GM19043 (cell line): ENCODE measurements around the gene TNS3.
"Not testable (repeated sequence)": the region's sequence is repeated elsewhere in the genome, so short reads cannot be mapped to it uniquely, and the experiment has no call there.

Experiments
- ATAC-seq: cut with Tn5 transposase; IDR thresholded peaks from one replicate; pipeline ENCODE4 v1.9.1; 2021; ENCODE audit warnings: low read depth; ENCODE audit not compliant: unreplicated experiment

TNS3 gene

DNA sequence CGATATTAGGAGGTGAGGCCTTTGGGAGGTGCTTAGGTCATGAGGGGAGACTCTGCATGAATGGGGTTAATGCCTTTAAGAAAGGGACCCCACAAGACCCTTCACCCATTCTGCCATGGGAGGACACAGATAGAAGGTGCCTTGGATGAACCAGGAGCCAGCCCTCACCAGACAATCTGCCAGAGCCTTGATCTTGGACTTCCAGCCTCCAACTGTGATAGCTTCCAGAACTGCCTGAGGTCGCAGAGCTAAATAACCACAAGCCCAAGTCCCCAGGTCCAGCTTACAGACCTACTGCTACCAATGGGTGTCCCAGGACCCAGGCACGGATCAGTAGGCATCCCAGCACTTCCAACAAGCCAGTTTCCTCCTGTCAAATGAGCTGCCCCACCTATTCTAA is 37.5 kb downstream of the TNS3 start:
- ATAC-seq, result no peak

DNA sequence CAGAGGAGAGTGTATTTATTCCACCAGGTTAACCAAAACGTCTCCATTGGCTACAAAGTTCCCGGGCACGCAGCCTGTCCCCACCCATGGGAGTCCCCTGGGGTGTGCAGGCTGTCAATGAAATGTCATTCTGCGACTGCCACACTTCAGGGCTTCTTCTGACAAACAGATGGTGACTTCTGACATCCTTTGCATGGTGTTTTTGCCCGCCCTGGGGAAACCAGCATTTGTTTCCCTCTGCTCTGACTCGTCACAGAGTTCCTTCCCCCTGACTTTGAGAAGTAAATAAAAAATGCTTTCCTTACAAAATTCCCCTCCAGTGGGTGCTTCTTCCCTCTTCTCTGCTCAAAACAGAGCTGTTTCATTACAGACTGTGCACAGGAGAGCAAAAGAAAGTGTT is 38.2 kb downstream of the TNS3 start:
- no peak for ATAC-seq

DNA sequence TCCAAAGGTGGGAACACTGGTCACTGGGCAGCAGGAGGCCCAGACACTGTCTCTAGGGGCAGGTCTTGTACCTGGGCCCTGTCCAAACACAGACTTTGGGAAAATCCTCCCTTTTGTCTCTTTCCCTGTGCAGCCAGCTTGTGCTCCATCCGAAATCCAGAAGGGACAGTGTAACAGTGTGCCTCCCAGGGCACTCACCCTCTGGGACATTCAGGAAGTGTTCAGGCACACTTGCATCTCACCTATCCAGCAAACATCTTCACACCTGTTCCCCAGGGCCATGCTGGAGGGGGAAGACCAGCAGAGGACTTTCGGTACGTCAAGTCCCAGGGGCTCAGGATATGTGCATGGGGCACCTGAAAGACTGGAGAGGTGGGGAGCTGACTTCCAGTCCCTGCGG is 38.9 kb downstream of the TNS3 start:
- ATAC-seq, result no peak

DNA sequence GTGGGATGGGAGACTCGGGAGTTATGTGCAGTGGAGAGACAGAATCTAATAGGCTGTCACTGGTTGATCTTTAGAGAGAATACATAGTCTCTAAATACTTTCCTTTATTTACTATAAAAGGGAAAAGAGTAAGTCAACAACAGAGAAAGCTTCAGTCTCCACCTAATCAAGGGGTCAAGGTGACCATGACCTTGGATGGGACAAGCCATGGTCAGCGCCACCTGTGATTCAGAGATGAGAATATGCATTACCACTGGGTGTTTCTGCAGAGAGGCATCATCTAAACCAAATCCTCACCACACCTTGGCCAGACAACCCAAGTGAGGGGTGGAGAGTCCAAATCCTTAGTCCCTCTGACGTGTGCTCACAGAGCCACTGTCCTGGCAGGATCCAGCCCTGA is 39.9 kb downstream of the TNS3 start:
- ATAC-seq, result no peak

DNA sequence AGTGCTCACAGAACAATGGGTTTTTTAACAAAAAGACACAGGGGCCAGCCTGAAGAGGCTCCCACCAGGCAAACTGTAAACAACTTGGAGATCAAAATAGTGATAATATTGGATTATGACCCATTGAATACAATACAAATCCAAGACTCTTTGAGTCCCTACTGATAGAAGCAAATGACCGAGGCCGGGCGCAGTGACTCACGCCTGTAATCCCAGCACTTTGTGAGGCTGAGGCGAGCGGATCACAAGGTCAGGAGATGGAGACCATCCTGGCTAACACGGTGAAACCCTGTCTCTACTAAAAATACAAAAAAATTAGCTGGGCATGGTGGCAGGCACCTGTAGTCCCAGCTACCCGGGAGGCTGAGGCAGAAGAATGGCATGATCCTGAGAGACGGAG is 40.4 kb downstream of the TNS3 start:
- ATAC-seq, result not testable (repeated sequence)

DNA sequence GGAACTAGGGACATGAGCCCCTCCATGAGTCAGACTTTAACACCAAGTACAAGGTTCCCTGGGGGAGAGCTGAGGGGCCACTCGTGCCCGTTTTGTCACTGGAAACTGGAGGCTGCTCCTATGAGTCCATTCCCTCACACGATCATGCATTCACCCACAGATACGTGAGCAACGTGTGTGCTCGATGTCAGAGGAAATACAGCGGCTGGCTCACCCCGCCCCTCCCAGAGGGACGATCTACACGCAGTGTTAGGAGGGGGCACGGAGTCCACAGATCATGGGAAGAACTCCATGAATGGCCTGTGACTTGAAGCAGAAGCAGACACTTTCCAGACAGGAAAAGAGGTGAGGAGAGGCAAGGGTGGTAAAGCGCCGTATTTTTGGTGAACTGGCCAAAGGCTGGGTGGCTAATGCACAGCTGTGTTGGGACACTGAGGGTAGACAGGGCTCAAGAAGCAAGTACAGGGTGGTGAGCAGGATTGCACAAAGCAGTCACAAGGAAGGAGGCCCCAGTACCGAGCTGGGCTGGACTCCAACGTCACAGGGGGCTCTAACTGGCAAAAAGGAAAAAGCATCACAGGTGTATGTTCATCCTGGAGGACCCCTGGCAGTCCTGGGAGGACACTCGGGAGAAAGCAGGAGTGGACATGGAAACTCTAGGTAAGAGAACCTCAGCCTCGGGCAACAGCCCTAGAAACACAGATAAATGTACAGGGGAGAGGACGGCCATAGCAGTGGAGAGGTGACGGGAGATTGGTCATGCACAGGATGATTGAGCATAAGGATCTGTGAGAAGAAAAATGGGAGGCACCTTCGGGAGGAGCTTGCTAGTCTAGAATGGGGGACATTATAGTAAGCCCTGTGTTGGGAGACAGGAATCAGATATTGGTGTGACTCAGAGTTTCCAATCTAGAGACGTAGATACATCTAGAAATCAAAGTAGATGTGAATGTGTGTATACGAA is 41.2 kb downstream of the TNS3 start:
- no peak for ATAC-seq

DNA sequence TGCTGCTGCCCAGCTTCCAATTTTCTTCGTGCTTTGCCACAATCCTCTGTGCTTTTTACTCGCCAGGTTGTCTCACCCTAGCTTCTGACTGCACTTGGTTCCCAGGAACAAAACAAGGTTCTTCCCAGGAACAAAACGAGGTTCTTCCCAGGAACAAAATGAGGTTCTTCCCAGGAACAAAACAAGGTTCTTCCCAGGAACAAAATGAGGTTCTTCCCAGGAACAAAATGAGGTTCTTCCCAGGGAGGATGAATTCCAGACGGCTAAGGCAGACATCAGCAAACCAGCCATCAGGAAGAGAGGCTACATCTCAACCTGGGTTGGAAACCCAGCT is 41.9 kb downstream of the TNS3 start:
- ATAC-seq, result no peak

DNA sequence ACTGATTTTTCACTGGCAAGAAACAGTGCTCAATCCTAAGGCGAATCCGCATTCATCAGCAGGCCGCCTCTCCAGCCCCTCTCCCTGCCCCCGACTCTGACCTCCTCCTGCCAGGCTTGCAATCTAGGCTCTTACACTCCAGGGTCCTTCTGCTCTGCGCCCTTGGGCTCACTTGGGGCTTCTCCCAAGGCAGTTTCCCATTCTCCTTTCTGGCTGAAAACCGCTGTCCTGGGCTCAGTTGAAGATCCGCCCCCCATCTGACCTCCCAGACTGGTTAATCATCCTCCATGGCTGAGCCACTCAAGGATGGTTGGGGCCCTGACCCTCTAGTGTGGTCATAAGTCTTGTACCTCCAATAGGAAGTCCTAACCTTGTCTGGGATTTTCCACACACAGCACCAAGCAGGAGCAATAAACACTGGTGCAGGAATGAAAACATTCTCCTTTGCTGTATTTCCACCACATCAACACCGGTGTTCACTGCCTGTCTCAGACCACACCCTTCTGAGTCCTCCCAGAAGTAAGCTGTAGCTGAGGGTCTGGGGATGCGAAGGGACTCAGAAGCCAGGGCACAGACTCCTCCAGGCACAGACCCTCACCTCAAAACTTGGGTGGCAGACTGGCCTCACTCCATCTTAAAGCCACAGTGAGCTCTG is 42.4 kb downstream of the TNS3 start:
- ATAC-seq, result no peak

DNA sequence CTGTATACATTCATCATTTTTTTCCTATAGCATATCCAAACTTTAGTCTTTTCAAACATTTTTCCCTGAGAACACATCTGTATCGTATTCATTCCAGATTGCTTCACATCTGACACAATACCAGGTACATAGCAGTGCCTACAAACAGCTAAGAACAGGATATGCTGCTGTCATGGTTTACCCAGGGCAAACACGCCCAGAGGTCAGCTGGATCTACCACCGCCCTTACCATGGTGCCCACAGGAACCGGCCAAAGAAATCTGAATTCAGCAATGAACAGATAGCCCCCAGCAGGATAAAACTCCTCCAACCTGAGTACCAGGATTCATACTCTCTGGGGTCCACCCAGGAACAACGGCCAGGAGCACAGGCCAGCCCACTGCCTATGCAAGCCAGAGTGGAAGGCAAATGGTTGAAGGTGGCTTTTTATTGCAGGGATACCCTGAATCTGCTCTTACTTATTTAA is 43.0 kb downstream of the TNS3 start:
- ATAC-seq, result no peak

DNA sequence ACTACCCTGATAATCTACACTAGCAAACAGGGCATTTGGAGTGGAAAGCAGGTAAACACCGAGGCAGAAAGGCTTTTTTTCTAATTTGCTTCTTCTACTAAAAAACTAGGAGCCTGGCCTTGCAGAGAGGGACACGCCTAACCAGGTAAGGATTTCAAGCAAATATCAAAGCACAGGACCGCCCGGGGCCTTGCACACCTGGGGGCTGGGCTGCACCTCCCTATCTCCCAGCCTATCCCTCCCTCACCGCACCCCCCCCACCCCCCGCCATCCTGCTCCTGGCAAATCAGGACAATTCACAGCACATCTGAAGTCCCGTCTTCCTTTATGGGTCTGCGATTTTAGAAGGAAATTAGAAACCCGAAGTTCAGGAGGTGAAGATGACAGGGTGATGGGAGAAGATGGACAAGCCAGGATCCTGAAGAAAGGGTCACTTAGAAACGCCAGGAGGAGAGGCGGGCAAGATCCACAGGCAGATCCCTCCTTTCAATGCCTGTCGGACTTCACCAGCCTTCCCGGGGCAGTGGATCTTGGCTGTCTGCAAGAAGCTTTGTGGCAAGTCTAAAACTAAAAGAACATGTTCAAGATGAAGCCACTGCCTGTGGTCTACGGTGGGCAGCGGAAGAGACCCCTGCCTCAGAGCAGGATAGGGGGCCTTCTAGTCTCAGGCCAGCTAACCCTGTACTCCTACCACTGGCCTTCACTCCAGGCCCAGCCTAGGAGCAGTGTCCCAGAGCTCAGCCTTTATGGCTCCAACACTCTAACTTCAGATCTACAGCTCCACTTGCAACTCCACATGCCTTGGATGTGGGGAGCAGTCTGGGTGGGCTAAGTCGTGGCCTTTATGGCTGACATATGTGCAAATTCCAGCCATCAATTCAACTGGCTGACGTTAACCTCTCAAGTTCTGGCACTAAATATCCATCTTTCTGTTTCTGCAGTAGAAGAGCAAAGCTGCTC is 43.9 kb downstream of the TNS3 start:
- ATAC-seq, result no peak

DNA sequence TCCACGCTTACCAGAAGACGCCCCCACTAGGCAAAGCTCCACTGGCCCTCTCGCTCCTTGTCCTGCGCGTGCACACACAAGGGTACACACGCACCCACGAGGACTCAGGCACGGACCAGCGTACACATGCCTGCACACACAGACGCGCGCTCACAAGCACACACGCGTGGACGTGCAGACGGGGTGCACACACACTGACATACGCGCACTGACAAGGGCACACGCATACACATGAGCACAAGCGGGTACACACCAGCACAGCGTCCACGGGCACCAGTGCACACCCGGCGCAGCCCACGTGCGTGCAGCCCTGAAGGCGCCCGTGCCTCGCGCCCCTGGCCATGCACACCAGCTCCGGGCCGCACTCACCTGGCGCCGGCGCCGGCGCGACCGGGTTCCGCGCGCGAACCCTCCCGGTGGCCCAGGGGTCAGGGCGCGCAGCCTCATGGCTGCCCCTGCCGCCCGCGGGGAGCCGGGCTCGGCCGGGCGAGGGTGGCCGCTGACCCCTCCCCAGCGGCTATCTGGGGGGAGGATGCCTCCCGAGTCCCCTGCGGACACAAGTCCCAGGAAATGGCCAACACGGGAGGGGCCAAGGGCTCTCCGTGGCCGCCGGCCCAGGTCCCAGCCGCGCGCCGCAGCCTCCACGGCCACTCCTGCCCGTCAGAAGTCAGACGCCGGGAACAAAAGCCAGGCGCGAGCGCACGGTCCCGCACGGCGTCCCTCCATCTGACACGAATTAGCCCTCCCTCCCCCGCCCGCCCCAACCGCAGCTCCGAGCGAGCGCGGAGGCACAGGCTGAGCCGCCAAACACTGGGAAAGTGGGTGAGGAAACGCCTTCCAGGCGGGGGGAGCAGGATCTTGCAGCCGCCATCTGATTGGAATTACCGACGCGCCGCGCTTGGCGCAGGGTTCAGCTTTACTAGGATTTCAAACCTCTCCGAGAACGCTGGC is 45.0 kb downstream of the TNS3 start:
- ATAC-seq, result no peak

DNA sequence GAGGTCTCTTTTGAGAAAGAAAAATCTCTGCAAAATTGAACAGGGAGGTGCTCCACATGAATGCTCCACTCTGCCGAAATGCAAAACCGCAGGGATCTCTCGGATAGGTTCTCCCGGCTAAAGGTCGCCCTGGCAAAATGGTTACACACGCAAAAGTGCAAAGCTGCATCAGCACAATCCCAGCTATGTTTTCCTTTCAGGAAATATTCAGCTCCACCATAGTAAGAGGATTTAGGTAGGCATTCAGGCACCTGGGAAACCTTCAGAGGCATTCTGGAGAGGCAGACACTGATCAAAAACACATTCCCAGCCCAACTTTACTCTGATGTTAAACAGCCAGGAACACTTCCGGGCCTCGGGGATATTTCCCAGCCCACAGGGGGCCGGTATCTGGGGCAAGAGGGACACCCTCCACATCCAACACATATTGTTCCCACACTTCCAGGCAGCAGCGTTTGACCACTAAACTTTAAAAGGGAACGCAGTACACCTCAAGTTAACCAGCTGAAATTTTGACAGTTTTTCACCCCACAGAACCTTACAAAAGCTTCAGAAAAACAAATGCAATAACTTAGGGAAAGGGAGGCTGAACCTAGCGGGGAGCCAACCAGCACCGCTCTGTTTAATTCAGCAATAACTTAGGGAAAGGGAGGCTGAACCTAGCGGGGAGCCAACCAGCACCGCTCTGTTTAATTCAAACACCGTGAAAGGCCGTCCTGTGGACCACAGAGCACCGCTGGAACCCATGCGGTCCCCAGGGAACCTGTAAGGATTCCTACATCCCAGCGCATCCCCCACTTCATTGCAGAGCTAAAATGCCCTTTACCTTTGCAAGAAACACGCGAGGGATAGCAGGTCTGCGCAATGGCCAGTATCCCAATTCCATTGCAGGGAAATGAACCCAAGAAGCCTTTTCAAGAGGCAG is 45.9 kb downstream of the TNS3 start:
- ATAC-seq, result no peak

DNA sequence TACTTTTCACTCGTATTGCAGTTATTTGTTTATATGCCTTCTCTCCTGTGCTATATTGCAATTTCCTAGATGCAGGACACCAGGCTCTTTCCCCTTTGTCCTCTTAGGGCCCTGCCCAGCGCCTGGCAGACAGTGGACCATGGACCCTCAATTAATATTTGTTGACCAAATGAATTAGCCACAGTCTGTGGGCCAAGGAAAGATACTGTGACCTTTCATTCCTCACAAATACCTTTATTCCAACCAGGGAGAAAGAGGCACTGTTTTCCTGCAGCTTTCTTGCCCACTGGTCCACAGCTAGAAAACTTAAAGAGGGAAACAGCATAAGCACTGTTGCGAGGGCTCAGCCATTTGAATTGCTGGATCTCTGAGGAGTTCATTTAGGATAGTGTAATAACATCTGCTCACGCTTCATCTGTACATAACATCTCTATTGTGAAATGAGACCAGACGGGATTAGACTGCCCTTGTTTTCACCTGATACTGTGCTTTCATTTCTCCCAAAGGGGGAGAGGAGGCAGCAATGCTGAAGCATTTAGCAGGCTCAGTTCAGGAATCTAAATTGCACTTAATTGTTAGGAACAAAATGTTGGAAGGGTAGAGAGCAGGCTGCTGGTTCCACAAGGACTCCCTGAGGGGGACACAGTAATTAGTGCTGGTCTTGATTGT is 46.7 kb downstream of the TNS3 start:
- no peak for ATAC-seq

DNA sequence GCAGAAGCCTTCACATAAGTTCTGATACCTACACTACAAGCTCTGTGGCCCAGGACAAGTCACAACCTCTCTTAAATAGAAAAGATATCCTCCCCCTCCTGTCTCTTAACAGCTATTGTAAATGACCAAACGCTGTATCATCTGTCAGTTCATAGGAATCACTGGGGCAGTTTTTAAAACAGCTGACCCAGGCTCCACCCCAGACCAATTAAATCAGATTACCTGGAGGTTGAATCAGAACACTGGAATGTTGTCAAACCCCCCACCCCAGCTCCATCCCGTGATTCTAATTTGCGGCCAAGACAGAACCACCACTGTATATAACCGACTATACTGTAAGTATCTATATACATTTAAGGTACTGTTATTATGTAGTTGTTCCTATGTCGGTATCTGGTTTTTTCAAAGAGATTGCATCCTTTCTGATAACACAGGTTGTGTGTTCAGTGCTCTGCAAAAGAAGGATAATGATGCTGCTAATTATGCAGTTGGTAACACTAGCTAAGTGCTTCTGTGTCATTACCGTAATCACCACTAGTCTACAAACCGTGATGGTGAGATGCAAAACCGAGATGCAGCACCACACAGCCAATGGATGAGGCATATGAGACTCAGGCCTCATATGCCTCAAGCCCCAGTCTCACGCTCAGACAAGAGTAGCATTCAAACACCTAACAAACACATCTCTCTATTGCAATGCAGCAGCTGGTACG is 47.4 kb downstream of the TNS3 start:
- no peak for ATAC-seq

DNA sequence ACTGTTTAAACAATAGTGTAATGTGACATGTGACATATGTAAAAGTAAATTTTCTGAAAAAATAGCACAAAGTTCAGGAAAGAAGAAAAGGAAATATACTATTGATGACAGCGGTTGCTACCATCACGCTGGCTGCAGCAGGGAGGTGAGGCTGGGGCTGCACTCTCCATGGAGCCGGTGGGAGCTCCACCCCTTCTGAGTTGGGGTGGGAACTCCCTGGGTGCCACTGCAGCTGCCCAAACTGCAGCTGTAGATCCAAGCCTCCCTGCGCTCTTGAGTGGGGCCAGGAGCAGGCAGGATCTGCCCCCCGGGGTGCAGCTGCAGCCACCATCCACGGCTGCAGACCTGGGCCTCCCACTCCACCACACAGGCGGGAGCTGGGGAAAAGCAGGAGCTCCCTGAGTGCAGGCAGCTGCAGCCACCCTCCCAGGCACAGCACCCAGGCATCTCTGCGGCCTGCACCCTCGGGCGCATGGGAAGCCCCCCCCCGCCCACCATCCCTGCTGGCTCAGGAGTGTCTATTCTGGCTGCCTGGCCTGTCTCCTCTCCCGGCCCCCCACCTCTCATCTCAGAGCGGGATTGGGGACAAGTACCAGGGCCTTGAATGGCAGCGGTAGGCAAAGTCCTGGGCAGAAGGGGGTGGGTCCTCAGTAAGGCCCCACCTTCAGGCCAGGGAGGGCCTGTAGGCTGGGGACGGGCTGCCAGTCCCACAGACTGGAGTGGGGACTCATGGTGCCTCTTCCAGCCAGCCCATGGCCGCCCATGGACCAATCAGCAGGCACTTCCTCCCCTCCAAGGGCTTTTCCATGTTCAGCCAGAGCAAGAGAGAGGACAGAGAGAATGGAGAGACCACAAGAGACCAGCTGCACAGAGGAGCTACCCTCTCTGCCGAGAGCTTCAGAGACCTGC is 50.1 kb downstream of the TNS3 start:
- no peak for ATAC-seq

DNA sequence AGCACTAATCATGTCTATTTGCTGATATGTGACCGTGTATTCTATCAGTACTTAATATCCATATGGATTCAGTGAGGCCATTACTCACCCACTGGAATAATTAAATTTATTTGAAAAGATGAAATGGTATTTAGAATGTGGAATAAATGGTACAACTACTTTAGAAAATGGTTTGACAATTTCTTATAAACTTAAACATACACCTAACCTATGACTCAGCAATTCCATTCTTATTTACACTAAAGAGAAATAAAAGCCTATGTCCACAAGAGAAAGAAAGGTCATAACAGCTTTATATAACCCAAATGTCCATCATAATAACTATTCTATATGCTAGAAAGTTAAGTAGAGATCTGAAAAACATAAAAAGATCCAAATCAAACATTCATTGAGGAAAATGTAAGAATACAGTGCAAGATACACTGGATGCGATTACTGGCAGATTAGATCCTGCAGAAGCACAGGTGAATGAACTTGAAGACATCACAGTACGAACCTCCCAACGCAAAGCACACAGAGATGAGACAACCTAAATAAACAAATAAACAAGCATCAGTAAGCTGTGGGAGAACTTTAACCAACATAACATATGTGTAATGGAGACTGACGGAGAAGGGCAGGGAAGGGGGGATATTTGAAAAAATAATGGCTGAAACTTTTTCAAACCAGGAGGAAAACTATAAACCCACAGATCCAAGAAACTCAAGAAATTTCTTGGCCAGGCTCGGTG is 51.9 kb downstream of the TNS3 start:
- ATAC-seq, result no peak
